ENCODE results near the gene TCF12.

- no peak for TF ChIP-seq CTCF (conservative IDR thresholded peaks at IDR 0.05; ENCODE audit: low read length)
- no peak for TF ChIP-seq EZH2phosphoT487 (IDR thresholded peaks at IDR 0.05; ENCODE audit: borderline replicate concordance)
Measured at GRCh38 chr15:57227166-57227565, 308.7 kb downstream of the TCF12 start.
